SK-N-DZ (cell line): ENCODE data around the gene IMMT.

Experiments used
- DNase-seq: peaks from one replicate; pipeline ENCODE4 v3.0.0-alpha.2; 2015; ENCODE audit warnings: low spot score

The IMMT gene

GRCh38 chr2:86143307-86143706, 52.0 kb downstream of the IMMT start:
- no peak for DNase-seq

GRCh38 chr2:86142436-86143257, 52.6 kb downstream of the IMMT start:
- no peak for DNase-seq

DNA sequence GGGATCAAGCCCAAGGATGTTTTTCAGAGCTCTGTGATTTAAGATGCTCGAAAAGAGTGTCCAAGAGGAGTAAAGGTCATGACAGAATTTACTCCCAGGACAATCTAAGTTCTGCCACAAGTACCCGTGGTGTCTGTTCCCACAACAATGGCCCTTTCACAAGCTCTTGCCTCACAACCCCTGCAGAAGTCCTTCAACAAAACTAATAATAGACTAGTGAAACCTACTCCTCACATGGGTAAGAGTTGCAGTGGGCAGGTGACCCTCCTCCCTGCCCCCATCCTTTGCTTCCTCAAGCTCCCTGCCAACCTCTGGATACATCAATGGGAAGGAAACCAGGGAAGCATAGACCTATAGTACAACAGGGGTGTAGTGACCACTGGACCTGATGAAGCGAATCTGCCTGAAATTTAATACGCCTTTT, 54.3 kb downstream of the IMMT start:
- DNase-seq, result no peak

DNA sequence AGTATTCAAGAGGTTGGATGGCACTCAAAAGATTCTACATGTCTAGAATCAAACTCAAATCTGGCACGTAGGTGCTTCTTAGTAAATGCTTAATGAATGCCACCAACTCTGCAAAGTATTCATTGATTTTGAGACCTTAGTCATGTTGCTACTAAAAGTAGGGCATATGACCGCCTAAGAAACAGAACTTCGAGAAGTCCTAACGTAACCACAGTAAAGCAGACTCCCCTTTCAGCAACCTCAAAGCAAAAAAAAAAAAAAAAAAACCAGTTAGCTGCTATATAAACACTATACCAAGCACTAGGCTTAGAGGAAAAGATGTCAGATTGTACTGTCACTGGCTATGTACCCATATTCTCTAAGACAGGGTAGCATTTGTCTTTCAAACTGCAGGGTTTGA, 55.3 kb downstream of the IMMT start:
- DNase-seq, result no peak

DNA sequence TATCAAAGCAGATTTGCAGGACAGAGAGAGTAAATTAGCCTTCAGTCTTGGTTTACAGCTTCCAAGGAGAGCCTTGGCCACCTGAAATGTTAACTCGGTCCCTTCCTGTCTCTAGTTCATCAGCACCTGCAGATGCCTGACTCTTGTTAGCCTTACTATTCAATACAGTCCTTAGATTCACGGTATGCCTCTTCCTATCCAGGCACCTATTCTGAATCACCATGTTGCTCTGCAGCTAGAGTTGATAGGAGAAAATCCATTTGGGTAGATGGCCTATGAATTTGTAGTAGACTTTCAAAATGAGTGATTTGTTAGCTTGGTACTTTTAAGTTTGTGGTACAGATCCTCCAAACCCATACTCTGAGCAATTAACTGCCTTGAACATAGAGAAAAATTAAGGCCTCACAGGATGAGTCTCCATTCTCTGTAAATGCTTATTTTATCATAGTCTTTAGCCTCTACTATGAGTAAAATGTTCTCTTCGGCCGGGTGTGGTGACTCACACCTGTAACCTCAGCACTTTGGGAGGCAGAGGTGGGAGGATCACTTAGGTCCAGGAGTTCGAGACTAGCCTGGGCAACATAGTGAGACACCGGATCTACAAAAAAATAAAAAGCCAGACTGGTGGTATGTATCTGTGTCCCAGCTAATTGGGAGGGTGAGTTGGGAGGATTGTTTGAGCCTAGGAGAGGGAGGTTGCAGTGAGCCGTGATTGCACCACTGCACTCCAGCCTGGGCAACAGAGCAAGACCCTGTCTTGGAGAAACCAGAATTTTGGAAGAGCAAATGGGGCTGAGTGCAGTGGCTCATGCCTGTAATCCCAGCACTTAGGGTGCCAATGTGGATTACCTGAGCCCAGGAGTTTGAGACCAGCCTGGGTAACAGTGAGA, 56.3 kb downstream of the IMMT start:
- DNase-seq, result no peak

DNA sequence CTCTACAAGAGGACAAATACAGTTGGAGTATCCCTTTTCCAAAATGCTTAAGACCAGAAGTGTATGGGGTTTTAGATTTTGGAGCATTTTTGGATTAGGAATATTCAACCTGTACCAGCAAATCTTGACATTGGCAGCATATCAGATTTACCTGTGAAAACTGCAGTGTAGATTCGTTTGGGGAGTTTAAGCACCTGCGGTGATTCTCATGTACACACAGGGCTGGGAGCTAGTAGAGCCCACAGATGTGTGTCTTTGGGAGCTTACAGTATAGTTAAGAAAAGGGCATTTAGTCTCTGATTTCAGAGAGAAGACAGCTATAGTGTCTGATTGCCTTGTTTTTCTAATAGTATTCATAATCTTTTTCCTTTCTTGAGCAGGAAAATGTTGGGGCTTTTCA, 59.1 kb downstream of the IMMT start:
- DNase-seq, result no peak

DNA sequence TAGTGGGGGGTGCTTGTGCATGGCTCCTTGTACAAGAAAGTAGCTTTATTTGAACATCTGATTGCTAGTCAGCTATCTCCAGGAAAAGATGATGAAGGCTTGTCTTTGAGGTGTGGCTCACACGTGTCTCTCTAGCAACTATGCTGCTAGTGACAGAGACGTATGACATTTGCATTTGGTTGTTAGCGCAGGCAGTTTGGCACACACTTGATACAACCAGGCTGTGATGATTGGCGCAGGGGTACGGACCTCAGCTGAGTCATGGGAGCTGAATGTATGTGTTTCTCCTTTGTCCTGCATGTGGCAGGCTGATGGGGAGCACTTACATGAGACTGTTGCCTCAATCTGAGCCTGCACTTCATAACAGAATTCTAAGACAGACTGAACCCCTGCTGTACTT, 59.6 kb downstream of the IMMT start:
- no peak for DNase-seq

GRCh38 chr2:86134709-86135108, 60.6 kb downstream of the IMMT start:
- DNase-seq, result no peak

DNA sequence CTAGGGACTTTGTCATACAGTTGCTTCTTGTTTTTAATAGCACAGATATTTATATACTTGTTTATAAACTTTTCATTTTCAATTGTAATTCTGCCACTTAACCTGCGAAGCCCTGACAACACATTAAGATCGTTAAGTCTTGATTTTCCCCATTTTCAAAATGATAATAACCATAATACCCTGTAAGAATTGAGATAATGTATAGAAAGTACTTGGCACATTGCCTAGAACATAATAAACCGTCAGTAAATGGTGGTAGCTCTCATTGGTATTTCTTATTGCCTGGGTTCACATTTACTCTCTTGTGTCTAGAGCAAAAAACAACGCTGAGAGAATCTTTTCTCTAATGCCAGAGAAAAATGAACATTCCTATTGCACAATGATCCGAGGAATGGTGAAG, 70.6 kb downstream of the IMMT start:
- no peak for DNase-seq

GRCh38 chr2:86123328-86123925, 71.8 kb downstream of the IMMT start:
- DNase-seq, result no peak

DNA sequence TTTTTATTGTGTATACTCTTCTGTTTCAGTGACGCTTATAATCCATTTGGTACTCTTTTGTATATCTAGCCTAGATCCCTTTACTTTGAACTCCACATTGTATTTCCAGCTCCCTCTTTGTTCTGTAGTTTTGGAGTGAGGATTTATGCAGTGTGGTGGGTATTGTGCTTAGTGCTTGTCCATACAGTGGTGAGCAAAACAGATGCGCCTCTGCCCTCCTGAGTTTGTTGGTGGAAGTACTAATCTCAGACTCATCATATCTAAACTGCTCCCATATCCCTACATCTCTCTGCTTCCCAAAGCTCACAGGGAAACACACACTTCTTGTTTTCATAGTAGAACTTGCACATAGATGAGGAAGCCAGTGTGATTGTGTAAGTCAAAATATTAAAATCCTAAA, 77.1 kb downstream of the IMMT start:
- no peak for DNase-seq

DNA sequence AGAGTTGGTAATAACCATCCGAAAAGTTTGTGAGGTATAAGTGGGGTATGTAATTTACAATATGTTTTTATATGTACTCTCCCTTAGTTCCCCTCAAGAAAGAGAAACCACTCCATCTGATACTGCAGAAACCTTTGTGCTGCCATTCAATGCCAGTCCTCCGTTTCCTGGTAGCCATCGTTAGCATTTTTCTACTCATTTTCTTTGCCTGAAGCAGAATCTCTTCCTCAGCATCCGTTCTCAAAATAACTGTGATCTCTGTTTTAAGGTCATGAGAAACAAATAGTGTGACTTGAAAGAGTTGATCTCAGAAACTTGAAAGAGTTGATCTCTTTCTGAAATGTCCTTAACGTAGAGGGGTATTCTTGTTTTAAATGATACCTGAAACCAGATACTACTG, 88.2 kb downstream of the IMMT start:
- DNase-seq, result no peak

DNA sequence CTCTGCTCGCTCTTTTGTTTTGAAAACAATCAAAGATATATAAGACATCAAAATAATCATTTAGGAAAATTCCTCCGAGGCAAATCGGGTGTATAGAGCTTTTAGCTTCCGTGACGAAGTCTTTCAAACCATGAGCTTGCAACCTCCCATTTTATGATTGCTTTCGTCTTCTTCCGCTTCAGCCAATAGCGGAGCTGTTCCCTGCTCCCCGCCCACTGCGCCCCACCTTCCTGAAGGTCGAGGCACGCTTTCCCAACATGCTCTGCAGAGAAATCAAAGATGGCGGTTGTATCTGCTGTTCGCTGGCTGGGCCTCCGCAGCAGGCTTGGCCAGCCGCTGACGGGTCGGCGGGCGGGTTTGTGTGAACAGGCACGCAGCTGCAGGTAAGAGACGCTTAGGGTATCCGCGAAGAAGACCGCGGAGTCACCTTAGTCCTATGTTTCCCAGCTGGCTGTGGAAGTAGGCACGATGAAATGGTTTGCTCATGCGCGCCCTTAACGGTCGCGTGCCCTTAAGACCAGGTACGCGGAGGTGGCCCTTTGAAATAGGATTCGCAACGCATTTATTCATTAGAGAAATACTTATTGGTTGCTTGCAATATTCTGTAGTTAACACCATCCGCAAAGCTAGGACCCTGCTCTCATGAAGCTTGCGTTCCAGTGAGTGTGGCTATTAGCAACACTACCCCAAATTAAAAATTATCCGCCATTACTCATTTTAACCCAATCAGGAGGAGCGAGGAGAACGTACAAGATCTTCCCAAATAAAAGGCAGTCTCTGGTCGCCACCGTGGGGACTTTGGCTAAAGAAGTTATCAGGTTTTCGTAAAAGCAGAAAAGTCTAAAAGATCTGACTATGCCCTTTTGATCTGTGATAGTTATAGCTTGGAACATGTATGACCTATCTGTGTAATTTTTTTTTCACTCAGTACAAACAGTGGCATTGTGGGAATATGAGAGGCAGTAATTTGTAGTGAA, 89.0 kb downstream of the IMMT start, which contains the start of gene PTCD3:
PTCD3 (plus strand) TSS at position 267 of the 977 bp plus-strand sequence; CDS start at position 280, 13 bp downstream.
- peak; percentile 96 for DNase-seq

DNA sequence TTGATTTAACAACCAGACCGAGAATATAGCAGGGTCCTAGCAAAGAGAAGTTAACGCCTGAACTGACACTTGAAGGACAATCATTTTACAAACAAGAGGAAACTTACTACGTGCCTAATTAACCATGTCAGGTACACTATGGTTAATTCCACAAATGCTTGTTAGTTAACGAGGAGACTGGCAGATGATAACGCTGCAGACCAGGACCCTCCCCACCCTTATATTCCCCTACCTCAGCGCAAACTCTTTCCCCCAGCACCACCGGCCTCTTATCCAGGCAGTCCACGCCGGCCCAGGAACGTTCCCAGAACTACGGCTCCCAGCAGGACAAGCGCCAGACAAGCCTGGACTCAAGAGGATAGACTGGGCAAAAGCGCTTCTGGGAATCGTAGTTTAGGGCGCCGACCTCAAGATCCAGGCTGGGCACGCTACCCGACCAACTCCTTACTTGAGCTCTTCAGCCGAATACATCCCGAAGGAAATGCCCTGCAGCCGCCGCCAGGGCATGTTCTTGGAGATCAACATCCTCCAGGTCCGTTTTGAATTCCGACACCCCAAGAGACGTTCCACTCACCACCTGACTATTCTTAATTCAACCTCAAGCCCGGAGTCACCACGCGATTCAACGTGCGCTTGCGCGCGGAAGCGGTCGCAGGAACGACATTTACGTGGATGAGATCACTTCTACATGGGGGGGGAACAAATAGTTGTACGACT, 89.9 kb downstream of the IMMT start, which contains the start of gene POLR1A:
POLR1A (minus strand) TSS at position 635 of the 717 bp plus-strand sequence; CDS start at position 525, 110 bp downstream.
- peak; percentile 95 for DNase-seq

DNA sequence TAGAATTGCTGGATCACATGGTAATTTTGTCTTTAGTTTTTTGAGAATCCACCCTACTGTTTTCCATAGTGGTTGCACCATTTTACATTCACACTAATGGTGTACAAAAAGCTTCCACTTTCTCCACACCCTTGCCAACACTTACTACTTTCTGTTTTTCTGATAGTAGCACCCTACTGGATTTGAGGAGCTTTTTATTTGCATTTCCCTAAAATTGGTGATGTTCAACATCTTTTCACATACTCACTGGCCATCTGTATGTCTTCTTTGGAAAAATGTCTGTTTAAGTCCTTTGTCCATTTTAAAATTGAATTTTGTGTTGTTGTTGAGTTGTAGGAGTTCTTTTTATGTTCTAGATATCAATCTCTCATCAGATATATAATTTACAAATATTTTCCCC, 93.1 kb downstream of the IMMT start:
- DNase-seq, result no peak

GRCh38 chr2:86097913-86098312, 97.3 kb downstream of the IMMT start:
- DNase-seq, result no peak

- no peak for DNase-seq
Measured at GRCh38 chr2:86097114-86097896, 98.0 kb downstream of the IMMT start.

DNA sequence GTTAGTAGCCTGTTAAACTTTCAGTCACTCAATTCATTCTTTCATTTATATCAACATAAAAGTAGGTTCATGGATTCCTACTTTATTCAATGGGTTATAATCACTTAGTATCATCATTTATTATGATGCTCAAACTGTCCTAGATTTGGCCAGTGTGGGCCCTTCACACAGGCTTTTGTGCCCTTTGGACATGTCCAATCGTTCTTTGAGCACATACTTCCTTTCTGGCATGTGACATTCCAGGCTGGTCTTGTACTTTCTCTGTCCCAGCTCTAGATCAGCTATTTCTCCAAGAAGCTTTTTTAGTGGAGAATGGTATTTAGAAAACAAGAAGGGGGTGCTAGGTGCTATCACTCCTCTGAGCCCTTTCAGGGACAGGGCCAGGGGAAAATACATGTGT, 101.0 kb downstream of the IMMT start:
- no peak for DNase-seq
